Superior temporal gyrus (tissue), 1 donor: ENCODE results near the gene NAGLU.

Experiments used
- DNase-seq: peaks from one replicate; pipeline ENCODE4 v3.0.0-alpha.2; 2016; ENCODE audit errors: extremely low spot score

Gene NAGLU

DNA sequence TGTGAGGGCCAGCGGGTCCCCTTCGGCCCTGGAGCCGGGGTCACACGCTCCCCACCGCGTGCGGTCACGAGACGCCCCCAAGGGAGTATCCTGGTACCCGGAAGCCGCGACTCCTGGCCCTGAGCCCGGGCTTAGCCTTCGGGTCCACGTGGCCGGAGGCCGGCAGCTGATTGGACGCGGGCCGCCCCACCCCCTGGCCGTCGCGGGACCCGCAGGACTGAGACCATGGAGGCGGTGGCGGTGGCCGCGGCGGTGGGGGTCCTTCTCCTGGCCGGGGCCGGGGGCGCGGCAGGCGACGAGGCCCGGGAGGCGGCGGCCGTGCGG, at the start of gene NAGLU:
NAGLU (plus strand) TSS at position 194 of the 324 bp plus-strand sequence; CDS start at position 226, 32 bp downstream.
- peak; percentile 94 for DNase-seq

DNA sequence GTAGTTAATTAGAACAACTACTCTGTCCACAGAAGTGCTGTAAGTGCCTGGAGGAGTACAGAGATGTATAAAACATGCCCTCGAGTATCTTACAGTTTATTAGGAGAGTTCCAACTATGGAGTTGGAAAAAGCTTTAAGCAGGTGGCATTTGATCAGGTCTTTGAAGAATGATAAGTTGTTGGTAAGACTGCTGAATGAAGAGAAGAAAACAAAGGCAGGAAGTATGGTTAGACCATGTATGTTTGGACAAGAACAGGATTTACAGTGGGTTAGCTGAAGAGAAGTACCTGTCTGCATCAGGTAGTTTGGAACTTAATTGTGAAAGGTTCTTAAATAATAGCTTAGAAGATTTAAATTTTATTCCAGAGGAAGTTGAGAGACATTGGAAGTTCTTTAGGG, 48.0 kb upstream of the NAGLU start:
- no peak for DNase-seq

DNA sequence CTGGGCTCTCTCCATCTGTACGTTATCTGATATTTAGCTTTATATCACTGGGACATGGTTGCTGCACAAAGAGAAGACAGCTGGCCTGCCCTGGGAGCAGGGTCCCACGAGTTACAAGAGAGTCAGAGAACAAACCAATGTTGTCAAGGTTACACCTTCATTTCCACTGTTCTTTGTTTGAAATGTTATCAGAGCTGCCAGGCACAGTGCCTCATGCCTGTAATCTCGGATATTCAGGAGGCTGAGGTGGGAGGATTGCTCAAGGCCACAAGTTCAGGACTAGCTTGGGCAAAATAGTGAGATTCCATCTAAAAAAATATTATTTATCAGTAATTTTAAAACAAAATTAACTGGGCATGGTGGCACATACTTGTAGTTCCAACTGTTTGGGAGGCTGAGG, 42.7 kb upstream of the NAGLU start:
- DNase-seq = no peak

DNA sequence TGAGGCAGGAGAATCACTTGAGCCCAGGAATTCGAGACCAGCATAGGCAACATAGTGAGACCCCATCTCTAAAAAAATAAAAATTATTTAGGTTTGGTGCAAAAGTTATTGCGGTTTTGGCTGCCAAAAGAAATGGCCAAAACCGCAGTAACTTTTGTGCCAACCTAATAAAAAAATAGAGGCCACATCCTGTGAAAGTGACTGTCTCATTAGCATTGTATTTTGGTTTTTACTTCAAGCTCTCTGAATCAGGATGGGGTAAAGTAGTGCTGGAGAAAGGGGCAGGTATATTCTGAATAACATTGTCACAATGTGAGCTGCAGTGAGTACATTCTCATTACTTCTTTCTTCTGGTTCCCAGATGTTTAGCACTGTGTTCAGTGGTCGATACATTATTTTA, 41.4 kb upstream of the NAGLU start:
- DNase-seq = no peak

DNA sequence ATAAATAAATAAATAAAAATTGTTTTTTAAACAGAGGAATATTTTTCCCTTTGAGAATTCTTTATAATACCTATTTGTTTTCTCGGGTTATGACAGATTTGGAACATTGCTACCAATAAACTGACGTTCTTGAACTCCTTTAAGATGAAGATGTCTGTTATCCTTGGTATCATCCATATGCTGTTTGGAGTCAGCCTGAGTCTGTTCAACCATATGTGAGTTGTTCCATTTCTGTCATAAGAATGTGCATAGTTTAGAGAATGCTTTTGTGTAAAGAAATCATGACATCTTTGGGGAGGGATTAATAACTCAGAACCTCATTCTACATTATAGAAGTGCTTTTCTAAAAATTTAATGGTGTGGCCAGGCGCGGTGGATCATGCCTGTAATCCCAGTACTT, 37.2 kb upstream of the NAGLU start:
- no peak for DNase-seq

DNA sequence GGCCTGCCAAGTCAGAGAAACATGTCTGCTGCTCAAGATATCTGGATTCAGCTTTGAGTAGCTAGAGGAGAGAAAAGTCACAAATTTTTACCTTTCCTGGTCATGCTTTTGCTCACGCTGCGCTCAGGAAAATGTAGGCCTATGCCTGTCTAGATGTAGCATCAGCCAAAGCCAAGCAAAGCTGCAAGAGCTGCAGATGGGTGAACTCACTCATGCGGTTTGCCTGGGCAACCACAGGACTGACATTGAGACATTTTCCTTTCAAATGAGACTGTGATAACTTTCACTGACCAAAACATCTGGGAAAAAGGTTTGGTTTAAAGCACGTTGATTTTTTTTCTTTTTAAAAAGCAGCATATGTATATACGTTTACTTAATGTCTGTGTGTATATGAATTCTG, 34.0 kb upstream of the NAGLU start:
- no peak for DNase-seq

DNA sequence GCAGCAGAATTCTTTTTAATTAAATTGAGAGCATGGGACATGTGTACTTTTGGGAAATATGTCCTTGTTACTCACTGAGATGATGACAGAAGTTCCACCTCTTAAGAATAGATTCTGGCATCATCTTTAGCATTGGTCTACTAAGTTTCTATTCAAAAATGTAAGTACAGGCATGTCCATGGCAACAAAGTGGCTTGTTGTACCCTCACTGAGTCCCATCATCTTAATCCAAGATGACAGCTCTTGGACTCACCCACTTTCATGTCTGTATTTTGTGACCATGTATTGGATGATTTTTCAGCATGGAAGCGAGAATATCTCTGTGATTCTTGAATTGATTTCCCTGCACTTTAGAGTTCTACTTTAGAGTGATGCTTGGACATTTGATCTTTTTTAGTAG, 33.1 kb upstream of the NAGLU start:
- no peak for DNase-seq

DNA sequence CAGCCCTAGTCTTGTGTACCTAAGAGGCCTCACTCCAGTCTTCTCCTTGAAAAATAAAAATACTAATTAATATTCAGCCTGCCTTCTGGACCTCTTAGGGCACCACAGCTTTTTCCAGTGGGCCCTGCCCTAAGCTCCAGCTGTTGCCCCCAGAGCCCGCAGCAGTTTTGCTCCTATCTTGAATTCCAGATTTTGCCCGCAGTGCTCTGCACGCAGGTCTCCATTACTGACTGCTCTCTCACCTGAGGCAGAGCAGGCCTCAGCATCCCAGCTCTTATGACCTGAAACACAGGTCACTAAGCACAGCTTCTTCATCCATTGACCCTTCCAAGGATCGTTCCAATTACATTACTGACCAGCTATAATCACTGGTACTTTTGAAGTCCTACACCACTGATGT, 28.4 kb upstream of the NAGLU start:
- DNase-seq = no peak

DNA sequence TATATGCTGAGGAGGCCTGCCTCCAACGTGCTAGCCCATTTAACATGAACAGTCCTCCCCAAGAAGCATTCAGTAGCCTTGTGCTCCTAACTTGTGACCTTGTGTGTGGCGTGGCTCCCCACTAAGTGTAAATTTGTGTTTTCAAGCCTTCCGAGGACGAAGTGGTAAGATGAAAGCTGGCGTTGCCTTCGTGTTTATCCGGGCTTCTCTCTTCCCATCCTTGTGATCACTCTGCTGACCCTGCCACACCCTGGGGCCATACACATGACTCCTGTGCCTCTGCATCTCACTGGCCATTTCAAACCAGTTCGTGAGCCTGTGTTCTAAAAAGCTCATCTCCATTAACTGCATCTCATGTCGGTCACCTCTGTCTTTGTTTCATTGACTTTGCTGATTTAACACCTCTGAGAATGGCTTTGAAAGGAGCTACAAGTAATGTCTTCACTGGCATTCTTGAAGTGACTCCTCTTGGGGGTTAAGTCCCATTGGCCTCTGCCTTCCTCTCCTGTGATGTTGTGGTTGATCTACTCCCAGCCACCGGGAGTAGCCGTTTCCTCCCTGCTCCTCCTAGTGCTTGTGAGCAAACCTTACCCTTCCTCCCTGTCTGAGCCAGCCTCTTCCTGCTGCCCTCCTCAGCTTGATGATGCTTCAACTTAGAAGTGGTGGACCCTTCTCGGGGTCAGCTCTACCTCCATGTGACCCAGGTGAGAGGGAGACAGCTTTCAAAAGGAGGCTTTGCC, 27.4 kb upstream of the NAGLU start:
- no peak for DNase-seq

DNA sequence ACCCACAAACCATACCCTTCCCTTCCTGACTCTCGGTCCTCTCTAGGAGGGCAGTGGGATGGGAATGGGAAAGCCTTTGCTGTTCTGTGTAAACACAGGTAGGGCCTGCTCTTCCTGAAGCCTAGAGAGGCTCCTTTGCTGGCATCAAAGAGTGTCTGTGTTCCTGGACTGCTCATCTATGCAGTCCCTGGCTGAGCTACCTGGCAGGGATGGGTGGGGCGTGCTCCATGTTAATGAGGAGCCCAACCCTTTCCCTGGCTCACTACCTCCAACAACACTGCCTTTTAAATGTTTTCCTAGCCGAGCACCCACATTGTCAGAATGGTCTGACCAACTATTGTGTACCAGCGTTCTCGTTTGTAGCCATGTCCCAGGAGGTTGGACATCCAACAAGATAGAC, 26.6 kb upstream of the NAGLU start:
- no peak for DNase-seq

DNA sequence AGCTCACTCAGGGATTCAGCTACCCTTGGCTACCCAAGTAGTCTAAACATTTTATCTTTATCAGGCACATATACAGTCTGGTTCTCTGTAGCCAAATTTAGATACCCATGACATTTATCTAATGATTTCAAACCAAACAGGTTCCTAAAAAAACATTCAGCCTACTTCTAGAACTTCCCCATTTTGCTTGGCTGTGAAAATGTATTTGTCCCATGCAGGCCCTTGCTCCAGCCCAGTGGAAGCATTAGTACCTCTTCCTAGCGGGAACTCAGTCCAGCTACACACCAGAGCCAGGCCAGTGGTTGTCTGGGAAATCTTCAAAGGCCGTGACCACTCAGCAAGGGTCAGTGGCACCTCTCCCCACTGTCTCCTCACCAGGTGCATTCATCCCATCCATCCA, 26.2 kb upstream of the NAGLU start:
- no peak for DNase-seq

DNA sequence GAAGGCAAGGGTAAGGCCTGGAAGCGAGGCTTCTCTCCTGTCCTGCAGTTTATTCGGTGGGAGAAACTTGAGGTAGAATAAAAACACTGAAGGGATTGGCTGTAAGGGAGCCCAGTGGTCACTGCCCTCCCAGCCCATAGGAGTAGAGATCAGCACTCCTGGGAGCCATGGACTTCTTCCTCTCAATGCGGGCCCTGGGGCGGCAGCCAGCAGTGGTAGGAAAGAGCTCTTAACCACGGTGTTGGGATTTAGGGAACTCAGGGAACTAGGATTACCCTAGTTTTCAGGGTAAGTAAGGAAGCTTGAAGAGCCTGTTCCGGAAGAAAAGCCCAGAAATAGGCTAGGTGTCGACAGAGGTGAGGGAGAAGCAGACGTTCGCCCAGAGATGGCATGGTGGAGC, 23.8 kb upstream of the NAGLU start:
- no peak for DNase-seq

DNA sequence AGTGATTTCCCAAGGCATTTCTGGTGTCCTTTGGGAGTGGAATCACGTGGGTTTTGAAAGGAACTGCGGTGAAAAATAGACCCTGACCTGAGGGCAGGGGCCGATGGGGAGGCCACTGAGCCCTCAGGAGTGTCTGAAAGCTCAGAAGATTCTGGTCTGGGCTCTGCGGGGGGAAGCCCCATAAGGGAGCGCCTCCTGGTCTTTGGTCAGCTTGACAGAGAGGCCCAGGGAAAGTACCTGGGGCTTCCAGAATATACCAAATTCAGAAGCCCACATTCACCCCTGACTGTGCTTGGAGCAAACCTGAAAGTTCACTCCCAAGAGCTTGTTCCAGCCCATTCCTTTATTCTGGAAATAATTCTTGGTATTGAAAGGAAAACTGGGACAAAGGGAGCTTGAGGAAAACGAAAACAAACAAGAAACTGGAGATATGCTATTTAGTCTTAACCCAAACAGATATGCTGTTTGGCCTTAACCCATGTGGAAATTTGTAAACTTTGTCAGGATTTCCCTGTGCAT, 23.2 kb upstream of the NAGLU start:
- DNase-seq = no peak

DNA sequence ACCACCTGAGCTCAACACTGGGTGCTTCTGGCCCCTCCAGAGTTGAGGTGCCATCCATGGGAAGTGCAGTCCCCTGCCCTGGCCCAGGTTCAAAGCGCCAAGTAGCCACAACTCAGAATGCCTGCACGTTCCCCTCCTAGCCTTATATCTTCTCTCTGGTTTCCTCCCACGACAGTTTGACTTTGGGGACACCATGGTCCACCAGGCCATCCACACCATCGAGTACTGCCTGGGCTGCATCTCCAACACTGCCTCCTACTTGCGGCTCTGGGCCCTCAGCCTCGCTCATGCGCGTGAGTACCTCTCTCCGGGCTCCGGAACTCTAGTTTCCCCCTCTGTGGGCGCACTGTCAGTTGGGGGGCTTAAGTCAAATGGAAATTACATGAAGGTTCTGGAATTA, 22.4 kb upstream of the NAGLU start:
- DNase-seq = no peak

DNA sequence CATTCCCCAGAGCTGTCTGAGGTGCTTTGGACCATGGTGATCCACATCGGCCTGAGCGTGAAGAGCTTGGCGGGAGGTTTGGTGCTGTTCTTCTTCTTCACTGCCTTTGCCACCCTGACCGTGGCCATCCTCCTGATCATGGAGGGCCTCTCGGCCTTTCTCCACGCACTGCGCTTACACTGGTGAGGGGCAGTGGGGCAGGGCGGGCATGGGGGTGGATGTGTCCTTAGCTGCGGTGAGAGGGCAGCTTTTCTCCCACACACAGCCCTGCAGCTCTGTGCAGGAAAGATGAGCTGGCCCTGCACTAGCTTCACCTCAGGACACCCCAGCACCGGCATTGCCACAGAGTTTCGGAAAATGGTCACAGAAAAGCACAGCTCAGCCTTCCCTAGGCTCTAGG, 21.8 kb upstream of the NAGLU start:
- DNase-seq = no peak

DNA sequence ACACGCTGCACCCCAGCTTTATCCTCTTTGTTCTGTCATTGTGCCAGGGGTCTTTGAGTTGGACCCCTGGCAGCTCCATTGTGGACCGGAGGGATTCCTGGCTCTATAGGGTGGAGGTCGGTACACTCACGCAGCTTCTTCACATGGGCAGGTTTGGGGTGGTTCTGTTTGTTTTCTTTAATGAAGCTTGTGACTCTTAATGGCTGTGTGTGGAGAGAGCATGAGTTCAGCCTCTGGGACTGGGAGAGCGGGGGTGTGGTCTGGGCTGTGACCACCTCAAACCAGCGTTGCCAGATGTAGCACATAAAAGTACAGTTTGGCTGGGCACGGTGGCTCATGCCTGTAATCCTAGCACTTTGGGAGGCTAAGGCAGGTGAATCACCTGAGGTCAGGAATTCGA, 21.2 kb upstream of the NAGLU start:
- DNase-seq = no peak

DNA sequence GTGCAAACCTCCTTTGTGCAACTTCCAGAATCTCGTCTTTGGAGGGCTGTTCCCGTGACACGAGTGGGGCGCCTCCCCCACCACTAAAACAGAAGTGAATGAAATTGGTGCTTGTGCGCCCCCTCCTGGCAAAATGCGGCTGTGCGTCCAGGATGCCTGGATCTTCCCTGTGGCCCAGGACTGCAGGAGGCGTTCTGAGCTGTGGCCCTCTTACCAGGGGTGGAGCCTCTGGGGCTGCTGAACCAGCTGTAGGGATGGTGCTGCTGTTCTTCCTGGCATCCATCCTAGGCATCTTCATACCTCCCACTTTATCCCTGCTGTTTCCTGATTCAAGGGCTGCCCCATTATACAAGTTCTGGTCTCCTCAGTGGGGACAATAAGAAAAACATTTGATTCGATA, 18.5 kb upstream of the NAGLU start:
- DNase-seq = peak; percentile 85

DNA sequence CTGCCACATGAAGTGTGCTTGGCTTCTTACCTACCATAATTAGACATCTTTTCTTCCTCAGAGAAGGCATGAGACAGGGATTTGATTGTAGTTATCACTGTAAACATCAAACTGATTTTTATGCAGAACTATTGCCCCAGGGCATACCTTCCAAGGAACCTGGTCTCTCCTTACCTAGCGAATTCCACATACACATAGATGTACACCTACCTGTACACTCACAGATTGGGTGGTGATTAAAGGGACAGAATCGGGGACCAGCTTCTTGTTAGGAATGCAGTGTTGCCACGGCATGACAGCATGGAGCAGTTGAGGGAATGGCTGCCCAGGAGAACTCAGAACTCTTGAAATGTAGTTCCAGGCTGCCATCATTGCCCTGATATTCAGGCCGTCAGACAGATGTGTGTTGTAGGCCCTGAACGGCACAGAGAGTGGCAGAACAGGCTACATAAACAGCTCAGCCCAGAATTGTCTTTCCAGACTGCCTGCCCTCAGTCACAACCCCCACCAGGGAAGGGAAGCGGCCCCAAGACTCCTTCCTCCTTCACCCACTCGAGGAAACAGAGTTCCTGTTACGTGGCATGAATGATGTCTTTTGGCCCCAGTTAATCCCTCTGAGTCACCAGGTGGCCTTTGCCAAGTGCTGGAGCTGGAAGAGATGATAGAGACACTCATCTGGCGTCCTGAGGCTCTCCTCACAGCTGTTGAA, 17.8 kb upstream of the NAGLU start:
- peak; percentile 40 for DNase-seq

DNA sequence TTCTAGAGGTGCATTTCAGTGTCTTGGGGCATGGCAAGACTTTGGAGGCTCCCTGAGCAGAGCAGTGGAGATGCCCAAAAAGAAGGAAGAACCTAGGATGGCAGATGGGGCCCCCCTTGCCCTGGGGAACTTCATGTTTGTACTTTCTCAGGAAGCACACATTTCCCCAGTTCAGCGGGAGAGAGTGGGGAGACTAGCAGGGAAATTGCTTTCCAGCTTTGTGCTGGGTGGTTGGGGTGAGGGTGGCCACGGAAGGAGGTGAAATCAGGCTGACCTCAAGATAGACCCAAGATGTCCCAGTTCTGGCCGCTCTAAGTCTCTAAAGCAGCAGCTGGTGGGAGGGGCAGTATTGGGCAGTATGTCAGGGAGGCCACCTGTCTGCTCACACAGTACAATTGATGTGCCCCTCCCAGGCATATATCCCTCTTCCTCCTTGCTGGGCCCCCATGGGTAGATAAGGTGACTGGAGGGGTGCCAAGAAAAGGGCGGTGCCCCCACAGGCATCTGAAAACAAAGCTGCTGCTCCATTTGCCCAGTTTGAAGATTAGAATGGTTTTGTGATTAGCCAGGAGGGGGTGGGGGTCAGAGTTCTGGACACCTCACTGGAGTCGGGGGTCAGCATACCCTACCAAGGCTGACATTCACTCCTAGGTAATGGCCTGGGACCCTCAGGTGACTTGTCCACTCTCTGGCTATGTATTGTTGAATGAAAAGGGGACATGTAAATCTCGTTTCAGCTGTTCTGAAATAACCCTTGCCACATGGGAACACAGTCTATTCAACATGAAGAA, 17.1 kb upstream of the NAGLU start:
- DNase-seq = no peak

DNA sequence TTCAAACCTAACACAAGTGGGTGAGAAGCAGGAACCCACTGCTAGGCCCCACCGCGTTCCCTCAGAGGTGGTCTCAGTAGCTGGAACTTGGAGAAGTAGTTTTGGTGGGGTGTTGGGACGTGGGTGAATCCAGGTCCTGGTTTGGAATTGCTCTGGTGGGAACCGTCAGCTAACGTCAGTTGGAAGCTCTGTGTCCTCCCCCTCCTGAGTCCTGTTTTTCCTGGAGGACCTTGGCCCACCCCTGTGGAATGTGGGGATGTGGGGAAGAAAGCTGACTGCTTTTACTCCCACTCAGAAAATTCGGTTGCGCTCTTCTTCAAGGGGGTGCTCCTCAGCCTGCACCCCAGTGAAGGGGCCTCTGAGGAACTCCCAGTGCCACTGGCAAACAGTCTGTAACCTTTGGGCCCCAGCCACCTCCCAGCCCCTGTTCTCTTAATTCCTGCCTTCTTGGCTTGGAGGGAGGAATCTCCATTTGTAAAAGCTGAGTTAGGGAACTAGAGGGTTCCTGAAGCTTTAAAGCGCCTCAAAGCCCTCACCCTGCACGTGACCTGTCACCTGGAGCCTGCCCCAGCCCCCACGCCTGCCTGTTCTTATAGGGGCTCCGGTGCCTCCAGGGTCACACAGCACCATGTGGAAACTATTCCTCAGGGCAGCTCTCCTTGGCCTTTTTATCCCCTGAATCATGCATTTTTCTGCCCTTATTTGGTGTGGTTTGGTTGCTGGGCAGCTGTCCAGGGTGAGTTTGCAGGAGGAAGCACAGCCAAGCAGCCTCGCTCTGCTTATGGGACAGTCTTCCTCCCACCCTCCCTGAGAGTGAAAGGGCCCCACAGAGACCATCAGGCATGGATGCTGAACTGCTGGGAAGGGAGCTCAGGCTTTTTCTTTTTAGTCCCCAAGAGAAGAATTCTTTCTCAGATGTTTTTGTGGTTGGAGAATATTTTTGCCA, 16.2 kb upstream of the NAGLU start:
- peak; percentile 72 for DNase-seq

DNA sequence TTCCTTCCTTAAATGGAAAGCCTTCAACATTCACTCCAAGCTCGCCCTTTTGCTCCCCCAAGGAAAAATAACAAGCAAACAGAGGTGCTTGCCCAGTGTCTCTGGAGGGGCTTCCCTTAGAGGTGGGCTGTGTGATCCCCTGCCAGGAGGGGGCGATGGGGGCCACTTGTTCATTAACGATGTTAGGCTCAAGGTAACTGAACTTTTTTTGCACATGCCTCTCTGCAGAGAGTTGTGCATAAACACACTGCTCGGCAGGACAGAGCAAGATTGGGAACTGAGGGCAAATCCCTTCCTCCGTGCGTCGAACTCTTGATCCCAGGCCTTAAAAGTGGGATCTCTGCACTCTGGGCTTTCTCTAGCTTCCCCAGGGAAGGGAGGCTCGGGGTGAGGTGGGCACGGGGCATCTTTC, 15.5 kb upstream of the NAGLU start:
- no peak for DNase-seq

DNA sequence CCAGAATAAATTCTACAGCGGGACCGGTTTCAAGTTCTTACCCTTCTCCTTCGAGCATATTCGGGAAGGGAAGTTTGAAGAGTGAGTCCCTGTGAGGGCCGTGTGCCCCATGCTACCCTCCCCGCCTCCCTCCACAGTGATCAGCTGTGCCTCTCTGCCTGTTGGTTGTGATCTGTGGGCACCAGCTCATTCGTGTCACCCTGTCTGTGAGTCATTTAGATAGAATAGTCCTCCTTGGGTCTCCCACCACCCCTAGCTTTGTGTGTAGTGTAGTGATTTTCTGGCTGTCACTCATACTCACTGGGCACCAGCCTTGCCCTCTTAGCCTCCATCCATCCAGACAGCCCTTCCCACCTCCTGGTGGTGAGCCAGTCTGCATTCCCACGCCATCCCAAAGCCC, 15.0 kb upstream of the NAGLU start:
- DNase-seq = no peak
